NCI-H1417 (cell line): ENCODE data around the gene BUB1.
A peak's percentile ranks its signal among the peaks of the same experiment; 100 is the strongest.
"Not testable (repeated sequence)": the region's sequence is repeated elsewhere in the genome, so short reads cannot be mapped to it uniquely, and the experiment has no call there.

Experiments
- DNase-seq, 3 experiments: peaks; one replicate each; lab custom pipeline; 2025; lab: John Stamatoyannopoulos, UW

BUB1 gene

GRCh38 chr2:110677530-110678456 lies at the start of gene BUB1:
Gene BUB1, minus strand, starts transcription at chr2:110678063. Its CDS starts 68 bp downstream, at chr2:110677995.
- DNase-seq, result peak; percentile 90 to 98 (median 95)

- no peak for DNase-seq
These were observed 48.4 kb upstream of the BUB1 start for GRCh38 chr2:110726285-110726684.

GRCh38 chr2:110725859-110726258 lies 48.0 kb upstream of the BUB1 start:
- no peak for DNase-seq

- no peak for DNase-seq
These were observed 47.5 kb upstream of the BUB1 start for GRCh38 chr2:110725370-110725769.

- DNase-seq, result no peak
These were observed 47.0 kb upstream of the BUB1 start for GRCh38 chr2:110724820-110725219.

GRCh38 chr2:110720547-110720946 lies 42.7 kb upstream of the BUB1 start:
- no peak for DNase-seq

GRCh38 chr2:110718990-110719389 lies 41.1 kb upstream of the BUB1 start:
- DNase-seq, result no peak

GRCh38 chr2:110718382-110718781 lies 40.5 kb upstream of the BUB1 start:
- no peak for DNase-seq

- DNase-seq, result no peak
These were observed 39.9 kb upstream of the BUB1 start for GRCh38 chr2:110717734-110718133.

- DNase-seq, result no peak
These were observed 39.2 kb upstream of the BUB1 start for GRCh38 chr2:110716959-110717645.

GRCh38 chr2:110714452-110715224 lies 36.8 kb upstream of the BUB1 start:
- no peak for DNase-seq

- DNase-seq, result no peak
These were observed 35.9 kb upstream of the BUB1 start for GRCh38 chr2:110713513-110714362.

- no peak for DNase-seq
These were observed 34.9 kb upstream of the BUB1 start for GRCh38 chr2:110712737-110713136.

GRCh38 chr2:110708455-110708854 lies 30.6 kb upstream of the BUB1 start:
- no peak for DNase-seq

- no peak for DNase-seq
These were observed 29.6 kb upstream of the BUB1 start for GRCh38 chr2:110707386-110707965.

GRCh38 chr2:110702514-110703380 lies 24.9 kb upstream of the BUB1 start:
- no peak for DNase-seq

GRCh38 chr2:110698253-110698652 lies 20.4 kb upstream of the BUB1 start:
- DNase-seq, result not testable (repeated sequence)

GRCh38 chr2:110695146-110695898 lies 17.5 kb upstream of the BUB1 start:
- DNase-seq, result not testable (repeated sequence)

GRCh38 chr2:110691612-110692258 lies 13.9 kb upstream of the BUB1 start:
- DNase-seq, result no peak
